OCI-LY1 (cell line): Measurements from ENCODE around the gene HSPH1.

ENCODE experiments used
- H2AFZ ChIP-seq: fragments of 200-600 bp; sonication (generic), shearing (Covaris generic); 2 replicates; pipeline ENCODE4 v1.6.0; 2014; ENCODE audit warnings: antibody characterized with exemption, mild to moderate bottlenecking, low read length
- H3F3A ChIP-seq: fragments of 200-600 bp; sonication (generic), shearing (Covaris generic); 2 replicates; pipeline ENCODE4 v1.6.0; 2014; ENCODE audit warnings: mild to moderate bottlenecking, antibody characterized with exemption, low read length, moderate library complexity; ENCODE audit not compliant: insufficient read depth
- H3K27ac ChIP-seq: fragments of 200-600 bp; sonication (generic); 2 replicates; pipeline ENCODE4 v1.5.1; 2014; ENCODE audit warnings: low read length, mixed run types, mild to moderate bottlenecking, low read depth; ENCODE audit not compliant: poor library complexity, severe bottlenecking
- H3K27me3 ChIP-seq: fragments of 200-600 bp; sonication (generic); 2 replicates; pipeline ENCODE4 v1.6.0; 2014; ENCODE audit warnings: antibody characterized with exemption, mild to moderate bottlenecking, low read length, moderate library complexity; ENCODE audit not compliant: insufficient read depth
- H3K36me3 ChIP-seq: fragments of 200-600 bp; sonication (generic); 2 replicates; pipeline ENCODE4 v1.6.1; 2014; ENCODE audit warnings: mild to moderate bottlenecking, antibody characterized with exemption, low read length, moderate library complexity, mixed read lengths; ENCODE audit not compliant: insufficient read depth
- H3K4me1 ChIP-seq: fragments of 200-600 bp; sonication (generic); 2 replicates; pipeline ENCODE4 v1.5.1; 2014; ENCODE audit warnings: mild to moderate bottlenecking, low read length, moderate library complexity; ENCODE audit not compliant: insufficient read depth, severe bottlenecking
- H3K4me2 ChIP-seq: fragments of 200-600 bp; sonication (generic), shearing (Covaris generic); 2 replicates; pipeline ENCODE4 v1.6.1; 2014; ENCODE audit warnings: low read length
- H3K4me3 ChIP-seq: fragments of 200-600 bp; sonication (generic); 2 replicates; pipeline ENCODE4 v1.5.1; 2014; ENCODE audit warnings: low read length, low read depth, mild to moderate bottlenecking, mixed read lengths; ENCODE audit not compliant: poor library complexity, severe bottlenecking
- H3K79me2 ChIP-seq: fragments of 200-600 bp; shearing (Covaris generic); 2 replicates; pipeline ENCODE4 v1.6.1; 2016; ENCODE audit warnings: mixed run types, low read length, mixed read lengths; ENCODE audit not compliant: insufficient read depth
- H3K9ac ChIP-seq: fragments of 200-600 bp; sonication (generic), shearing (Covaris generic); 2 replicates; pipeline ENCODE4 v1.6.1; 2014; ENCODE audit warnings: mild to moderate bottlenecking, low read length, mixed read lengths
- H3K9me2 ChIP-seq: fragments of 200-600 bp; sonication (generic), shearing (Covaris generic); 2 replicates; pipeline ENCODE4 v1.6.1; 2014; ENCODE audit warnings: low read depth, mild to moderate bottlenecking, low read length, mixed read lengths
- H3K9me3 ChIP-seq: fragments of 200-600 bp; shearing (Covaris generic); 2 replicates; pipeline ENCODE4 v1.6.1; 2014; ENCODE audit warnings: low read length, mixed read lengths
- H4K20me1 ChIP-seq: fragments of 200-600 bp; sonication (generic), shearing (Covaris generic); 2 replicates; pipeline ENCODE4 v1.6.0; 2016; ENCODE audit warnings: mild to moderate bottlenecking, low read length; ENCODE audit not compliant: insufficient read depth
- EZH2 ChIP-seq: fragments of 200-600 bp; sonication (generic), shearing (Covaris generic); IDR thresholded peaks from 2 replicates; pipeline ENCODE4 v1.8.0; 2017; ENCODE audit warnings: borderline replicate concordance, mixed run types, mild to moderate bottlenecking, antibody characterized with exemption, low read length, moderate library complexity, mixed read lengths
- TF ChIP-seq, protein P1 (sequence below): fragments of 200-600 bp; sonication (generic), shearing (Covaris generic); IDR thresholded peaks from 2 replicates; pipeline ENCODE4 v1.5.1; 2017; ENCODE audit warnings: mild to moderate bottlenecking, antibody characterized with exemption, low read length, moderate library complexity, mixed read lengths

The HSPH1 gene

GRCh38 chr13:31174018-31174417 lies 12.3 kb upstream of the HSPH1 start:
- H3K4me3 ChIP-seq, result no peak overlapping the region
- no peak overlapping the region for H2AFZ ChIP-seq
- H3K79me2 ChIP-seq, result no peaks in the 10 kb centered on the region
- no peak overlapping the region for H3K27ac ChIP-seq
- H3K9ac ChIP-seq, result no peak overlapping the region
- H3F3A ChIP-seq, result no peaks in the 10 kb centered on the region
- no peaks in the 10 kb centered on the region for H3K9me2 ChIP-seq
- H3K27me3 ChIP-seq, result no peaks in the 10 kb centered on the region
- no peaks in the 10 kb centered on the region for H3K9me3 ChIP-seq
- H3K4me1 ChIP-seq, result no peaks in the 10 kb centered on the region
- H3K4me2 ChIP-seq, result no peak overlapping the region
- TF ChIP-seq, protein P1, sequence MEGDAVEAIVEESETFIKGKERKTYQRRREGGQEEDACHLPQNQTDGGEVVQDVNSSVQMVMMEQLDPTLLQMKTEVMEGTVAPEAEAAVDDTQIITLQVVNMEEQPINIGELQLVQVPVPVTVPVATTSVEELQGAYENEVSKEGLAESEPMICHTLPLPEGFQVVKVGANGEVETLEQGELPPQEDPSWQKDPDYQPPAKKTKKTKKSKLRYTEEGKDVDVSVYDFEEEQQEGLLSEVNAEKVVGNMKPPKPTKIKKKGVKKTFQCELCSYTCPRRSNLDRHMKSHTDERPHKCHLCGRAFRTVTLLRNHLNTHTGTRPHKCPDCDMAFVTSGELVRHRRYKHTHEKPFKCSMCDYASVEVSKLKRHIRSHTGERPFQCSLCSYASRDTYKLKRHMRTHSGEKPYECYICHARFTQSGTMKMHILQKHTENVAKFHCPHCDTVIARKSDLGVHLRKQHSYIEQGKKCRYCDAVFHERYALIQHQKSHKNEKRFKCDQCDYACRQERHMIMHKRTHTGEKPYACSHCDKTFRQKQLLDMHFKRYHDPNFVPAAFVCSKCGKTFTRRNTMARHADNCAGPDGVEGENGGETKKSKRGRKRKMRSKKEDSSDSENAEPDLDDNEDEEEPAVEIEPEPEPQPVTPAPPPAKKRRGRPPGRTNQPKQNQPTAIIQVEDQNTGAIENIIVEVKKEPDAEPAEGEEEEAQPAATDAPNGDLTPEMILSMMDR, result no peak
- TF ChIP-seq EZH2, result no peak
- no peaks in the 10 kb centered on the region for H3K36me3 ChIP-seq
- no peaks in the 10 kb centered on the region for H4K20me1 ChIP-seq

DNA sequence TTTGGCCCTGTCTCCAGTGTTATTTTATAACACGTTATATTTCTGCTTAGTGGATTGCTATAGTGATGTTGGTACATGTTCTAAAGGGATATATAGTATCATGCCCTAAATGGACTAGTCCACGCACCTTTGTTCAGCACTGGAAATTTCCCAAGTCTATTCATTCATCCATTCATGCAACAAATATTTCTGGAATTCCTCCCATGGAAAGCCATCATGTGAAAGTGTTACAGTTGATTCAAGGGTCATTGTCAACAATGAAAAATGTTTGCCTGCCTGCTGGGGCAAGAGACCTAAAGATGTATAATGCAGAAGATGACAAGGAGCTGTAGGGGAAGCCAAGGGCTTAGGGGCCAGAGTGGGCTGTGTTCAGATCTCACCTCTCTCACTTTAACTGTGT lies 10.8 kb upstream of the HSPH1 start:
- Histone ChIP-seq H3K27ac (no peak overlapping the region), H3K4me2 (no peak overlapping the region), H3K9ac (no peak overlapping the region), H3K9me3 (no peaks in the 10 kb centered on the region), H3K36me3 (no peaks in the 10 kb centered on the region), H3K4me1 (no peaks in the 10 kb centered on the region), H4K20me1 (no peaks in the 10 kb centered on the region), H3K4me3 (no peak overlapping the region), H3F3A (no peaks in the 10 kb centered on the region), H2AFZ (no peak overlapping the region), H3K27me3 (no peaks in the 10 kb centered on the region), H3K9me2 (no peaks in the 10 kb centered on the region), H3K79me2 (no peaks in the 10 kb centered on the region)
- TF ChIP-seq, protein P1, result no peak
- no peak for TF ChIP-seq EZH2

DNA sequence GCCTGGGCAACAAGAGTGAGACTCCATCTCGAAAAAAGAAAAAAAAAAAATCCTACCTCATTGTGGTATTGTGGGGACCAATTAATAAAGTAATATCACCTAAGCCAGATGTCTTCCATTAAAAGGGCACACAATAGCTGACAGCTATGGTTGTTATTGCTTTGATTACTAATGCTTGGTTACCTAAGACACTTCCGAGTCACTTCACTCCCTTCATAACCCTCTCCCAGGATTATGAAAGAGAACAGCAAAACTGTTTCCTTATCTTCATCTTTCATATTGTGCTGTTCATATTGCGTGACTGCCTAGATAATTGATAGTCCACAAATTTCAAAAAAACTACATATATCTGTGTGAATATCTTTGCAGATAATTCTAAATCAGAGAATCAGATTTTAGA lies 10.3 kb upstream of the HSPH1 start:
- Histone ChIP-seq H3K9ac (no peak overlapping the region), H3K27me3 (no peaks in the 10 kb centered on the region), H3K27ac (no peak overlapping the region), H3K4me1 (no peaks in the 10 kb centered on the region), H3K4me2 (no peak overlapping the region), H3K4me3 (no peak overlapping the region), H3F3A (no peaks in the 10 kb centered on the region), H2AFZ (no peak overlapping the region), H3K9me3 (no peaks in the 10 kb centered on the region), H3K36me3 (no peaks in the 10 kb centered on the region), H3K9me2 (no peaks in the 10 kb centered on the region), H4K20me1 (no peaks in the 10 kb centered on the region), H3K79me2 (no peaks in the 10 kb centered on the region)
- TF ChIP-seq EZH2, result no peak
- TF ChIP-seq, protein P1, result no peak
